GM19238 (cell line): Measurements from ENCODE around the gene SPC24.
"Not testable (repeated sequence)": the region's sequence is repeated elsewhere in the genome, so short reads cannot be mapped to it uniquely, and the experiment has no call there.

Experiments
- DNase-seq: peaks from one replicate; pipeline ENCODE4 v3.0.0; 2011; ENCODE audit warnings: low spot score; ENCODE audit not compliant: insufficient read length

SPC24 gene

DNA sequence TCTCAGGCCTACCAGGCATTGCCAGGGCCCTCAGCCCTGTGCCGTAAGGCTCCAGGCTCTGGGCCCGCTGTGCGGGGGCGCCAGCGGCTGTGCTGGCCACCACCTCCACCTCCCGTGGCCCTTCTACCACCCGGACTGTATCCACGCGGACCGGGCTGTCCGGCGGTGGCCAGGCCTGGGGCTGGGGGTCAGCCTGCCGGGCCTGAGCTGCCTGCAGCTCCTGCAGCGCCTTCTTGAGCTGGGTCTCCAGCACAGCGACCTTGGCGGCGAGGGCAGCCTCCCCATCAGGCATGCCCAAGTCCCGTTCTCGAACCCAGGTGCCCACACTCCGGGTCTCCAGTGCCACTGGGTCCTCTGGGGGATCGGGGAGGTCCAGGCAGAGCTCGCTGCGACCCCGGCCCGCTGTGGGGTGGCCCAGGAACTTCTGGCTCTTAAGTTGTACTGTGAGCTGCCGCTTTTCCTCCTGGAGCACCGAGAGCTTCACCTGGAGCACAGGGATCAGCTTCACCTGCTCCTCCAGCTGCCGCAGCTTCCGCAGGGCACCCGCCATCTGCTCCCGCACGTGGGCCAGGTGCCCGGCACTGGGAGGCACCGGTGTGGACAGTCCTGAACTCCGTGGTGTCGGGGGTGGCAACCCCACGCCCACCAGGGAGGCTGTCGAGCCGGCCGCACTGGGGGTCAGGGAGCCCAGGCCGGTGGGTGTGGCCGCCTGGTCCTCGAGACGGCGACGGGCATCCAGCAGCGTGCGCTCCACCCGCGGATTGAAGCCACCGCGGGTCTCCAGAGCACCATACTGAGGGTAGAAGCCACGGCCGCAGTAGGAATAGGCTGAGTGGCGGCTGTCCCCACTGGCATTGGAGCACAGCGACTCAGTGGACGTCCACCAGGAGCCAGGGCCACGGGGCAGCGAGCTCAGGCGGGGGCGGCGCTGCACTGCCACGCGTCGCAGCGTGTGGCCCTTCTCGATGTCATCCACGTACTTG lies 37.7 kb upstream of the SPC24 start:
- no peak for DNase-seq

DNA sequence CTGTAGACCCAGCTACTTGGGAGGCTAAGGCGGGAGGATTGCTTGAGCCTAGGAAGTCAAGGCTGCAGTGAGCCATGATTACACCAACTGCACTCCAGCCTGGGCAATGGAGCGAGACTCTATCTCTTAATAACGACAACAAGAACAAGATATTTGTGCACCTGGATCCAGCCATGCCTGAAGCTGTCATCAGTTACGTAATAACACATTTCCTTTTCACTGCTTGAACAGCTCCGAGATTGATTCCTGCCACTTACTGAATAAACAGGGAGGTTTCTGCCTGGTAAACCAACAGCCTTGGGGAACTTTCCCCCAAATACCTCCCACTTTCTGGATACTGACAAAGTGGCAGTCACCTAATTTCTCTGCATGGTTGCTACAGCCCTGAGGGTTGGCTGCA lies 36.4 kb upstream of the SPC24 start:
- DNase-seq, result no peak

GRCh38 chr19:11191273-11191755 lies 35.7 kb upstream of the SPC24 start:
- DNase-seq, result peak; percentile 49

DNA sequence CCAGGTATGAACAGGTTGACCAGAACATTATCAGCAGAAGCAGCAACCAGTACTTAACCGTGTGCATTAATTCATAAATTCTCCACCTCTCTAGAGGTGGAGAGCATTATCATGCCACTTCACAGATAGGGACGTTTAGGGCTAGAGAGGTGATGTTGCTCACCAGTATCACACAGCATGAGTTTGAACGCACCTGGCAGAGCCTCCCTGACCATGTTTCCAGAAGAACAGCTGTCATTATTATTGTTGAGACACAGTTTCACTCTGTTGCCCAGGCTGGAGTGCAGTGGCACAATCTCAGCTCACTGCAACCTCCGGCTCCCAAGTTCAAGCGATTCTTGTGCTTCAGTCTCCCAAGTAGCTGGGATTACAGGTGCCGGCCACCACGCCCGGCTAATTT lies 34.9 kb upstream of the SPC24 start:
- no peak for DNase-seq

DNA sequence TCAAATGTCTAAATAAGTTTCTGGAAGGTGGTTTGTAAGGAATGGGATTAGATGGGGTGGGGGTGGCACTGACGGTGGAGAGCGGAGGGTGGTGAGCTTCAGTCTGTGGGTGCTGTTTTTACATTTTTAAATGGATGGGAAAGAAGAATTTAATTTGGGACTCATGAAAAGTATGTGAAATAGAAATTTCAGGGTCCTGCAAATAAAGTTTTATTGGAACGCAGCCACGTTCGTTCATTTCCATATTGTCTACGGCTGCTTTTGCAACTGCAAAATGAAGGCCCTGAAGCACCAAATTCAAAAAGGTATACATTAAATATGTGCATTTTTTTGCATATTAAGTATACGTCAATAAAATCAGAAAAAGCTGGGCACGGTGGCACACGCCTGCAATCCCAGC lies 31.9 kb upstream of the SPC24 start:
- DNase-seq, result no peak

GRCh38 chr19:11182994-11183393 lies 27.4 kb upstream of the SPC24 start:
- DNase-seq, result no peak

GRCh38 chr19:11181488-11181887 lies 25.9 kb upstream of the SPC24 start:
- no peak for DNase-seq

DNA sequence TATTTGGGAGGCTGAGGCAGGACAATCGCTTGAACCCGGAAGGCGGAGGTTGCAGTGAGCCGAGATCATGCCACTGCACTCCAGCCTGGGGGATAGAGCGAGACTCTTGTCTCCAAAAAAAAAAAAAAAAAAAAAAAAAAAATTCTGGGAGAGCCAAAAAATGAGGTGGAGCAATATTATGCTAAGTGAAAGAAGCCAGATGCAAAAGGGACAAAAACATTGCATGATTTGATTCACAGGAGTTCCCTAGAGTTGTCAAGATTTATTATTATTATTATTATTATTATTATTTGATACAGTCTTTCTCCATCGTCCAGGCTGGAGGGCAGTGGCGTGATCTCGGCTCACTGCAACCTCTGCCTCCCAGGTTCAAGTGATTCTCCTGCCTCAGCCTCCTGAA lies 25.4 kb upstream of the SPC24 start:
- DNase-seq, result not testable (repeated sequence)

GRCh38 chr19:11180346-11180745 lies 24.8 kb upstream of the SPC24 start:
- DNase-seq, result no peak

DNA sequence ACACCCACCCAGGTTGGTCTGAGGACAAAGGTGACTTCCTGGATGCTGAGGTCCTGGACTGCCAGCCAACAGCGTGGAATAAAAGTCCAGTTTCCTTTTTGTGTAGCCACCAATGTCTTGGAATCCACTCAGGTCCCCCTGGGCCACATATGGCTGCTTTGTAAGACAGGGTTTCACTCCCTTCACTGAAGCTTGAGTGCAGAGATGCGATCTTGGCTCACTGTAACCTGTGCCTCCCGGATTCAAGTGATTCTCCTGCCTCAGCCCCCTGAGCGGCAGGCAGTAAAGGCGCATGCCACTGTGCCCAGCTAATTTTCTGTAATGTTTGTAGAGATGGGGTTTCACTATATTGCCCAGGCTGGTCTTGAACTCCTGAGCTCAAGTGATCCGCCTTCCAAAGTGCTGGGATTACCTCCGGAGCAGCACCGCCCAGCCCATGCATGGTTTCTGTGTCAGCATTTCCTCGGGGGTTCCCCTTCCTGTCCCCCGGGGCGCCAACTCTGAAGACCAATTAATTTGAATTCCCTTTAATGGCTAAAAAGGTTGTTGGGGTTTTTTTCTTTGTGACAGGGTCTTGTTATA lies 24.2 kb upstream of the SPC24 start:
- DNase-seq, result peak; percentile 69

DNA sequence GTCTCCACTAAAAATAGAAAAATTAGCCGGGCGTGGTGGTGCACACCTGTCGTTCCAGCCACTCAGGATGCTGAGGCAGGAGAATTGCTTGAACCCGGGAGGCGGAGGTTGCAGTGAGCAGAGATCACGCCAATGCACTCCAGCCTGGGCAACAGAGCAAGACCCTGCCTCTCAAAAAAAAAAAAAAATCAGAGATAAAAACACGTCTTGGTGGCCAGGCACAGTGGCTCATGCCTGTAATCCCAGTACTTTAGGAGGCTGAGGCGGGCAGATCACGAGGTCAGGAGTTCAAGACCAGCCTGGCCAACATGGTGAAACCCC lies 23.5 kb upstream of the SPC24 start:
- not testable (repeated sequence) for DNase-seq

DNA sequence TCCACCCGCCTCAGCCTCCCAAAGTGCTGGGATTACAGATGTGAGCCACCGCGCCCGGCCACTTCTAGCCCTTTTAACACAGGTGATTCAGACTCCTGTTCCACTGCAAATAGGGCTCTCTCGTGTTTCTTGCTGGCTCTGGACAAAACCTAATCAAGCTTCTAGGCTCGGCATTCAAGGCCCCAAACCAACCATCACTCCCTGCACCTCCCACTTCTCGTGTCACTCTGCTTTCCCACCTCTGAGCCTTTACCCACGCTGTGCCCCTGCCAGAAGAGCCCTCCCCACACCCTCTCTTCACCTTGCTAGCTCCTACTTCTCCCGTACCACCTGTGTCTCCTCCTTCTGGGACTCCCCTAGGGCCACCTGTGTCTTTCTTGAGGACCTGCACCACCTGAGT lies 22.0 kb upstream of the SPC24 start:
- no peak for DNase-seq

- DNase-seq, result no peak
These were observed 21.0 kb upstream of the SPC24 start for GRCh38 chr19:11176466-11177193.

DNA sequence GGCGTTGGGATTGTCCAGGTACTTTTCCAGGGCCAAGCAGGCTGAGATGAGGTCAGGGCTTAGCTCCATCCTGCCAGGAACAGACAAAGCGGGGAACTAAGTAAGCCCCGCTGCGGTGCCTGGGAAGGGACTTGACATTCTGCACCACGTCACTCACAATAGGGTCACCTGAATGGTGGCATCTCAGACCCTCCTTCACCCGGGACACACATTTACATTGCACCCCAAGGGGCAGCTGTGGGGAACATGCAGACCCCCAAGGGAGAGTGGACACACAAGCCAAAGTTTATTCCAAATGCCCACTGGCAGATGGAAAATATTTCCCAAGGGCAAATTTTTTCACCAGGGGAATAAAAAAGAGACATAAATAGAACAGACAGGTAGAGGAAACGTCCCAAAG lies 20.3 kb upstream of the SPC24 start:
- no peak for DNase-seq

GRCh38 chr19:11174336-11174735 lies 18.8 kb upstream of the SPC24 start:
- DNase-seq, result no peak

GRCh38 chr19:11173516-11174155 lies 18.1 kb upstream of the SPC24 start:
- DNase-seq, result no peak

GRCh38 chr19:11172576-11172975 lies 17.0 kb upstream of the SPC24 start:
- DNase-seq, result no peak

DNA sequence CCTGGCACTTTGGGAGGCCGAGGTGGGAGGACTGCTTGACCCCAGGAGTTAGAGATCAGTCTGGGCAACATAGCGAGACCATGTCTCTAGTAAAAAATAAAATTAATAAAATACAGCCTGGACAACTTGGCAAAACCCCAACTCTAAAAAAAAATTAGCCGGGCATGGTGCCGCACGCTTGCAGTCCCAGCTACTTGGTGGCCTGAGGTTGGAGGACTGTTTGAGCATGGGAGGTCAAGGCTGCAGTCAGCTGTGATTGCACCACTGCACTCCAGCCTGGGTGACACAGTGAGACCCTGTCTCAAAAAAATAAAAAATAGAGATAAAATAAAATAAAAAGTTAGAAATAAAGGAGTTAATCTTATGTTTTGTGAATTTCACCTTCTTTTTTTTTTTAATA lies 15.6 kb upstream of the SPC24 start:
- no peak for DNase-seq

DNA sequence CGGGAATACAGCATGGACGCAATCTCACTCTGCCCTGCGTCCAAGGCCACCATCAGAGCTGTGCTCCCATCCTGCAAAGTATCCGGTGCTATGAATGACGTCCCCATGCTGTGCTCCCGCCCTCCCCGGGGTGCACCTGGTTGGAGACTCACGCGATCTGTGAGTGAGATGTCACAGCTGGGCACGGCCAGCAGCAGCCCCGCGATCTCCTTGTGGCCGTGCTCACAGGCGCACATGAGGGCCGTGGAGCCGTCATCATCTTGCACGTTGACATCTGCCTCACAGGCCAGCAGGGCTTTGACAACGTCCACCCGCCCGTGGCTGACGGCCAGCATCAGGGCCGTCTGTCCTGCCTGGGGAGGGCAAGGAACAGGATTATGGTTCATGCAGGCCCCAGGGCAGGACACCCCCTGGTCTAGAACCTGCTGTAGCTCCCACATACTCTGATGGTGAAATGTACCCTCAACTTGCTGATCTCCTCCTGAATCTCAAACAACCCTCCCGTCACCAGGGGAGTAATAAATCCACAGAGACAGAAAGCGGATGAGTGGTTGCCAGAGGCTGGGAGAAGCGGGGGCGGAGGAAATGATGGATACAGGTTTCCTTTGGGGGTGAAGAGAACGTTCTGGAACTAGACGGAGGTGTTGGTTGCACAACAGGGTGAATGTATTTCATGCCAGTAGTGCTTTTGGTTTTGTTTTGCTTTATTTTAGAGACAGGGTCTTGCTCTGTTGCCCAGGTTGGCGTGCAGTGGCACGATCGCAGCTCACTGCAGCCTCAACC lies 14.5 kb upstream of the SPC24 start:
- DNase-seq, result no peak

DNA sequence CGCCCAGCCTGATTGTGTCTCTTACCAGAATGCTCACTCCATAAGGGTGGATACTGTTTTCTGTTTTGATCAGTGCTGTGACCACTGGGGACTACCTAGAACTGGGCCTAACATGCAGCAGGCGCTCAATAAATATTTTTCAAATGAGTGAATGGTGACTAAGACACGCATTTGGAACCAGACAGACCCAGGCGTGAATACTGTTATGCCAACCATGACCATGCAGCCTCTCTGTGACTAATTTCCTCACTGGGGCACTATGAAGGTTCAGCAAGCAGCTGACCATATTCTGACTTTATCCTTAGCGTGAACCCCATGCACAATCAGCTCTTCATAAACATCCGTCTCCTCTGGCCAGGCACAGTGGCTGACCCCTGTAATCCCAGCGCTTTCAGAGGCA lies 13.0 kb upstream of the SPC24 start:
- DNase-seq, result no peak
